Heart left ventricle (tissue), 16 donors: ENCODE results near the gene TRH. TPM values are rescaled to one million over a fixed set of nuclear protein-coding genes. Genes with fewer than 3 reads are reported as not detected.
A peak's percentile ranks its signal among the peaks of the same experiment; 100 is the strongest.

Experiments used
- ATAC-seq, 4 donors: fragments of 200-7000 bp; cut with Tn5 transposase; one replicate each; pipeline ENCODE4 v1.9.1; 2020 to 2022; ENCODE audit warnings: moderate library complexity in 4 of 4, mild to moderate bottlenecking in 3 of 4, moderate number of reproducible peaks in 1 of 4
- DNase-seq, 5 donors: peaks; one replicate each; pipeline ENCODE4 v3.0.0-alpha.2; 2020
- H3K27ac ChIP-seq, 12 donors: fragments of 200-600 bp; sonication (generic) in 4 of 12; one replicate each; pipeline versions ENCODE4 v1.5.0 to v1.8.0; 2016 to 2022; ENCODE audit warnings: mild to moderate bottlenecking in 2 of 12
- H3K27me3 ChIP-seq, 9 donors: fragments of 200-600 bp; sonication (generic) in 2 of 9; one replicate each; pipeline versions ENCODE4 v1.5.1 to v1.8.0; 2016 to 2022; ENCODE audit warnings: mild to moderate bottlenecking in 3 of 9
- H3K36me3 ChIP-seq, 9 donors: fragments of 200-600 bp; sonication (generic) in 2 of 9; one replicate each; pipeline versions ENCODE4 v1.5.0 to v1.8.0; 2018 to 2022; ENCODE audit warnings: mild to moderate bottlenecking in 2 of 9
- H3K4me1 ChIP-seq, 12 donors: fragments of 200-600 bp; sonication (generic) in 4 of 12; one replicate each; pipeline versions ENCODE4 v1.5.0 to v1.8.0; 2016 to 2022; ENCODE audit warnings: mild to moderate bottlenecking in 3 of 12
- H3K4me3 ChIP-seq, 12 donors: fragments of 200-600 bp; sonication (generic) in 4 of 12; one replicate each; pipeline versions ENCODE4 v1.5.0 to v1.8.0; 2017 to 2022; ENCODE audit warnings: mild to moderate bottlenecking in 9 of 12, moderate library complexity in 4 of 12
- H3K9me3 ChIP-seq, 12 donors: fragments of 200-600 bp; sonication (generic) in 4 of 12; one replicate each; pipeline versions ENCODE4 v1.5.0 to v1.8.0; 2016 to 2022; ENCODE audit warnings: mild to moderate bottlenecking in 1 of 12
- CTCF ChIP-seq, 12 donors: fragments of 200-600 bp; sonication (generic) in 4 of 12; IDR thresholded peaks; one replicate each; pipeline versions ENCODE4 v1.5.0 to v1.8.0; 2018 to 2022; ENCODE audit warnings: antibody characterized with exemption in 12 of 12, mild to moderate bottlenecking in 5 of 12
- POLR2A ChIP-seq, 2 donors: fragments of 450-650 bp; IDR thresholded peaks; one replicate each; pipeline ENCODE4 v1.6.1; 2017; ENCODE audit warnings: antibody characterized with exemption in 2 of 2, mild to moderate bottlenecking in 2 of 2, moderate library complexity in 2 of 2
- WGBS, 4 donors: extraction: QIAGEN DNeasy Blood & Tissue Kit in 2 of 4; methylation state at CpG; one replicate each; pipeline versions ENCODE4 v1.1.5 to v1.1.7; 2013 to 2018; 5-methylcytosine and 5-hydroxymethylcytosine counted together
- intact Hi-C, 10 donors: fragments of 100-400 bp; cut with DNase I; formaldehyde crosslinking; loops; one replicate each; pipeline versions ENCODE4 v1.11.1 to v1.14.2; 2022
- polyA plus RNA-seq, 2 donors: library from polyadenylated mRNA; stranded (reverse); fragments of 200-250 nt; gene quantifications; one replicate each; pipeline ENCODE4 v1.2.3, GENCODE V29; 2013
- total RNA-seq, 9 donors: library from RNA; depleted of rRNA in 2 of 9; stranded (reverse); fragments of >200 nt in 2 of 9; fragmentation: NEBNext Ultra II Directional in 3 of 9; extraction: Animal tissue kit (Norgen Biotek cat#: 25700) in 3 of 9; gene quantifications; one replicate each; pipeline versions ENCODE4 v1.1.0 to v1.2.4, GENCODE V29; 2016 to 2023
- donor health status: ischemic (EF 13 %, LVEDD 7.1; RV severe dilation, severe dysfunction).
- donor health status: healthy with polysubstance abuse.
- donor health status: DM: no; HTN: yes; CAD: no.
- donor health status: DM: no; HTN: no; CAD: no.
- donor health status: ischemic (EF 25% LVEDD 6.9; RV normal size, moderate dysfunction).
- donor health status: ischemic (EF 25% LVEDD 5.7; RV mildly dilated, moderate dysfunction).
- donor health status: healthy.
- donor health status: DM: yes; HTN: yes; CAD: no.
- donor health status: ischemic (EF 35%, LVEDD 5.7; RV mildly dilated, moderate dysfunction).
- donor health status: nonischemic (EF 11% LVEDD 7.7; RV severe dilation, severe dysfunction).
- donor health status: DM: yes; HTN: yes; CAD: no.
- donor health status: PGD.
- donor health status: ischemic (EF 29% LVEDD 5.4; RV normal size, mild dysfunction).
- donor health status: nonischemic (EF 23%, LVEDD 6.1; RV moderate dilation, normal function).

The TRH gene
- total and polyA plus RNA-seq, 11 donors: not detected

GRCh38 chr3:129940086-129940485 is 34.4 kb upstream of the TRH start:
- DNase-seq (no peak), ATAC-seq (no peak)
- no peaks in the 10 kb centered on the region for H3K9me3 ChIP-seq
- no peak overlapping the region for H3K4me3 ChIP-seq
- peaks cover 0 to 2% (median 0%) of the 10 kb centered on the region in 9 donors for H3K27me3 ChIP-seq
- peaks cover 0 to 7% (median 0%) of the 10 kb centered on the region in 12 donors for H3K4me1 ChIP-seq
- TF ChIP-seq CTCF (IDR thresholded peaks at IDR 0.05) (no peak), POLR2A (IDR thresholded peaks at IDR 0.05) (no peak)
- H3K27ac ChIP-seq: no peak overlapping the region
- intact Hi-C loops: loop anchor here in 7 of 10 donors (5.0 to 10.0 kb wide), 6 partner anchors 55 to 167 kb away; no protein-coding TSS in a partner anchor
- H3K36me3 ChIP-seq: no peaks in the 10 kb centered on the region
- WGBS, 4 donors: 80 to 88% (median 87%) methylated on average over 3 of the region's 3 CpGs

GRCh38 chr3:129942296-129942695 is 32.2 kb upstream of the TRH start:
- ATAC-seq (peak; percentile 85 to 94 (median 87)), DNase-seq (peak; percentile 43 to 66 (median 57))
- Histone ChIP-seq H3K9me3 (peaks cover 0 to 6% (median 0%) of the 10 kb centered on the region in 12 donors), H3K27ac (no peak overlapping the region), H3K36me3 (no peaks in the 10 kb centered on the region), H3K4me3 (no peak overlapping the region), H3K27me3 (peaks cover 0 to 2% (median 0%) of the 10 kb centered on the region in 9 donors), H3K4me1 (peaks cover 0 to 3% (median 0%) of the 10 kb centered on the region in 12 donors)
- intact Hi-C loops: loop anchor here in 9 of 10 donors (2.0 to 10.0 kb wide), 9 partner anchors 53 to 165 kb away; no protein-coding TSS in a partner anchor
- peak; percentile 62 to 76 (median 69) for TF ChIP-seq CTCF (IDR thresholded peaks at IDR 0.05)
- TF ChIP-seq POLR2A (IDR thresholded peaks at IDR 0.05): no peak
- 12 to 19% (median 15%) methylated on average over 7 of the region's 7 CpGs for WGBS, 4 donors

GRCh38 chr3:129943020-129943419 is 31.5 kb upstream of the TRH start:
- ATAC-seq (no peak), DNase-seq (no peak)
- Histone ChIP-seq H3K27me3 (peaks cover 0 to 2% (median 0%) of the 10 kb centered on the region in 9 donors), H3K36me3 (no peaks in the 10 kb centered on the region), H3K4me3 (no peak overlapping the region), H3K4me1 (peaks cover 0 to 6% (median 0%) of the 10 kb centered on the region in 12 donors), H3K9me3 (peaks cover 0 to 9% (median 0%) of the 10 kb centered on the region in 12 donors), H3K27ac (no peak overlapping the region)
- no peak for TF ChIP-seq CTCF (IDR thresholded peaks at IDR 0.05)
- TF ChIP-seq POLR2A (IDR thresholded peaks at IDR 0.05): no peak
- intact Hi-C loops: loop anchor here in 9 of 10 donors (2.0 to 10.0 kb wide), 9 partner anchors 52 to 164 kb away; no protein-coding TSS in a partner anchor
- WGBS, 4 donors: 80 to 89% (median 84%) methylated on average over 3 of the region's 3 CpGs

GRCh38 chr3:129944709-129945108 is 29.8 kb upstream of the TRH start:
- no peak for ATAC-seq
- H3K9me3 ChIP-seq: peaks cover 0 to 9% (median 0%) of the 10 kb centered on the region in 12 donors
- intact Hi-C loops: loop anchor here in 9 of 10 donors (5.0 to 10.0 kb wide), 8 partner anchors 48 to 163 kb away; no protein-coding TSS in a partner anchor
- 91 to 97% (median 93%) methylated on average over 7 of the region's 7 CpGs for WGBS, 4 donors
- no peak overlapping the region for H3K27ac ChIP-seq
- no peak overlapping the region for H3K4me3 ChIP-seq
- DNase-seq: no peak
- peaks cover 0 to 7% (median 0%) of the 10 kb centered on the region in 9 donors for H3K27me3 ChIP-seq
- H3K4me1 ChIP-seq: peaks cover 0 to 6% (median 0%) of the 10 kb centered on the region in 12 donors
- TF ChIP-seq POLR2A (IDR thresholded peaks at IDR 0.05) (no peak), CTCF (IDR thresholded peaks at IDR 0.05) (no peak)
- H3K36me3 ChIP-seq: no peaks in the 10 kb centered on the region
